Erythroblast (primary cell): ENCODE data around the gene WDHD1.
"Not testable (repeated sequence)": the region's sequence is repeated elsewhere in the genome, so short reads cannot be mapped to it uniquely, and the experiment has no call there.

Experiments used
- DNase-seq, 2 experiments: peaks; one replicate each; lab custom pipeline; 2025; lab: John Stamatoyannopoulos, UW
- GATA1 ChIP-seq: IDR thresholded peaks from 2 replicates; pipeline ENCODE4 v1.6.1; 2011; ENCODE audit warnings: low read depth, mild to moderate bottlenecking, control low read depth, low read length, moderate library complexity
- POLR2A ChIP-seq: IDR thresholded peaks from 2 replicates; pipeline ENCODE4 v1.6.1; 2011; ENCODE audit warnings: mild to moderate bottlenecking, low read length

WDHD1 gene, protein sequence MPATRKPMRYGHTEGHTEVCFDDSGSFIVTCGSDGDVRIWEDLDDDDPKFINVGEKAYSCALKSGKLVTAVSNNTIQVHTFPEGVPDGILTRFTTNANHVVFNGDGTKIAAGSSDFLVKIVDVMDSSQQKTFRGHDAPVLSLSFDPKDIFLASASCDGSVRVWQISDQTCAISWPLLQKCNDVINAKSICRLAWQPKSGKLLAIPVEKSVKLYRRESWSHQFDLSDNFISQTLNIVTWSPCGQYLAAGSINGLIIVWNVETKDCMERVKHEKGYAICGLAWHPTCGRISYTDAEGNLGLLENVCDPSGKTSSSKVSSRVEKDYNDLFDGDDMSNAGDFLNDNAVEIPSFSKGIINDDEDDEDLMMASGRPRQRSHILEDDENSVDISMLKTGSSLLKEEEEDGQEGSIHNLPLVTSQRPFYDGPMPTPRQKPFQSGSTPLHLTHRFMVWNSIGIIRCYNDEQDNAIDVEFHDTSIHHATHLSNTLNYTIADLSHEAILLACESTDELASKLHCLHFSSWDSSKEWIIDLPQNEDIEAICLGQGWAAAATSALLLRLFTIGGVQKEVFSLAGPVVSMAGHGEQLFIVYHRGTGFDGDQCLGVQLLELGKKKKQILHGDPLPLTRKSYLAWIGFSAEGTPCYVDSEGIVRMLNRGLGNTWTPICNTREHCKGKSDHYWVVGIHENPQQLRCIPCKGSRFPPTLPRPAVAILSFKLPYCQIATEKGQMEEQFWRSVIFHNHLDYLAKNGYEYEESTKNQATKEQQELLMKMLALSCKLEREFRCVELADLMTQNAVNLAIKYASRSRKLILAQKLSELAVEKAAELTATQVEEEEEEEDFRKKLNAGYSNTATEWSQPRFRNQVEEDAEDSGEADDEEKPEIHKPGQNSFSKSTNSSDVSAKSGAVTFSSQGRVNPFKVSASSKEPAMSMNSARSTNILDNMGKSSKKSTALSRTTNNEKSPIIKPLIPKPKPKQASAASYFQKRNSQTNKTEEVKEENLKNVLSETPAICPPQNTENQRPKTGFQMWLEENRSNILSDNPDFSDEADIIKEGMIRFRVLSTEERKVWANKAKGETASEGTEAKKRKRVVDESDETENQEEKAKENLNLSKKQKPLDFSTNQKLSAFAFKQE

GRCh38 chr14:55026793-55027561, at the start of gene WDHD1, which contains the start of gene SOCS4:
TSS of gene WDHD1 (minus strand) at chr14:55027099. CDS start at chr14:55026787, 312 bp downstream.
TSS of gene SOCS4 (plus strand) at chr14:55027236. CDS start at chr14:55043042, 15,806 bp downstream.
- peak; percentile 97 to 99 for DNase-seq
- no peak for TF ChIP-seq GATA1
- TF ChIP-seq POLR2A, result peak; percentile 97

DNA sequence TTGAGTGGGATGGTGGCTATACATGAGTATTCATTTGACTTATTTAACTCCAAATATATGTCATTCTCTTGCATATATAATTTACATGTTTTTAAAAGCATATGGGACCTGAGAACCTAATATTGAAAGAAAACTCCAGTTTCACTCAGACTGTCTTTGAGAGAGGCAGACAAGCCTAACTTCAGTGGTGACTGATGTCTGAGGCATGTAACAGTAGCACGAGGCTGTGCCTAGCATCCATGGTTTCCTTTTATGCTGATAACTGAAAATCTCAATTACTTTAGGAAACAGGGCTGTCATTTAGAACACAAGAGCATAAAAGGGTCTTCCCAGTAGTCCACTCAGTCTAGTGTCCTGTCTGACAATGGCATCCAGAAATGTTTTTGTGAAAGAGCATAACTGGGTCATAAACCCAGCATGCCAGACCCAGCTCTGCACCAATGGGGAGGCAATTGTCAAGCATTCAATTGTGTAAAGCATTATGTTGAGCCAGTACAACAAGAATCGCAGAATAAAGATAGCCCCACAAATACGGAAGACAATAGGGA, 48.8 kb upstream of the WDHD1 start:
- TF ChIP-seq POLR2A (no peak), GATA1 (no peak)
- no peak for DNase-seq

DNA sequence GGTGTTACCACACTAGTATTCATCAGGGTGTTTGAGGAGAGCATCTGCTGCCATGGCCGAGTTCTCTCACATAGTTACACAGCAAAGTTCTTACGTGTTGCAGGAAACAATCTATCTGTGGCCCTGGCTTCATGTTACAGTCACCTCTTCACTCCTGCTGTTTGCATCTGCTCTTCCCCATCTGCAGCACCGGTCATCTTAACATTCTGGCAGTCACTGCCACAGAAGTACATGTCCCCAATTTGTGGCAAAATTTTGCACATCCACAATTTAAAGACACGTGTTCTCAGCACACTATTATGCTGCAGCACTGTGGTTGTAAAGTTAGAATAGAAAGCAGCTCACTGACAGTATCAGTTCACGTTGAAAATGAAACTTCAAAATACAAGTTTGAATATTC, 47.8 kb upstream of the WDHD1 start:
- TF ChIP-seq POLR2A (no peak), GATA1 (no peak)
- DNase-seq, result no peak

GRCh38 chr14:55073856-55074255, 47.0 kb upstream of the WDHD1 start:
- TF ChIP-seq GATA1 (no peak), POLR2A (no peak)
- no peak for DNase-seq

DNA sequence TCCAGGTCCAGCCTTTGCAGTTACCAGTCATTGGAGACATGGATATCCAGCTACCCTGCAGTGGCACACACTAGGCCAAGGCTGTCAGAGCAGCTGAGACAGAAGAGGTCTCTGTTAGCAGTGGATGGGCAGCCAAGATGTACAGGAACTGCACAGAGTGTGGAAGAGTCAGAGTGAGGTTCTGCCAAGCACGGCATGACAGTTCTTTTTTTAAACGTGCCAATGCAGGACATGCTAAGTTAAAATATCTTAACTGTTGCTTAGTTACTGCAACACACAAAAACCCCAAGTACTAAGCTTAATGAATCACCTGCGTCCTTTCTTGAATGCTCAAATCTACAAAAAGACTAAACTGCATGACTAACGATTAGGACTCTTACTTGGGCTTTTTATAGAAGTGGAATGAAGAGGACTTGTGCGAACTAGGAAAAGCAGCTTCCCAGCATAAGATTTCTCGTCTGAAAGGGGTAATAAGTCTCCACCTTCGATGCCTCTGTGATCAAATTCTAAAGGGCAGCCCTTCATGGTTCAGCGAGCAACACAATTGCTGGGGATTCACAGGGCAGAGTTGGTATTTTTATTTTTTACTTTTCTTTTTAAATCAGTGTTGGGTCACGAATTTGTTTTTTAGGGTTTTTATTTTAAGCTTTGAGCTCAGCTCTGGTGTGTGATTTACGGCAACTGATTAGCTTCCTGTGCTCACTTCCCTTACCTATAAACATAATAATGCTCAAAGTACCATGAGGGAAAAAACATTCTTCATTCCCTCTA, 45.2 kb upstream of the WDHD1 start:
- TF ChIP-seq POLR2A (no peak), GATA1 (no peak)
- DNase-seq, result no peak

DNA sequence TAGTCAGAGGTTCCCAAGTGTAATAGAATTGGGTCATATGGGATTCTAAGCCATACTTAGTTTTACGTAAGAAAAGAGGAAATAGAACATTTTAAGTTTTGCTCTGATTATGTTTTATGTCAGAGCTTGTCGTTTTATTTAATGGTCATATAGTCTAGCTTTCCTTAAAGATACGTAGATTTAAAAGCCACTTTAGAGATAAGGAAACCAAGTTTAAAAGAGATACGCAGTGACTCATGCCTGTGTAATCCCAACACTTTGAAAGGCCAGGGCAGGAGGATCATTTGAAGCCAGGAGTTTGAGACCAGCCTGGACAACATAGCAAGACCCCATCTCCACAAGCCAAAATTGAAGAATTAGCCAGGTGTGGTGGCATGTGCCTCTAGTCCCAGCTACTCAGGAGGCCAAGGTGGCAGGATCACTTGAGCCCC, 44.1 kb upstream of the WDHD1 start:
- no peak for TF ChIP-seq GATA1
- TF ChIP-seq POLR2A, result peak; percentile 19
- DNase-seq, result no peak

DNA sequence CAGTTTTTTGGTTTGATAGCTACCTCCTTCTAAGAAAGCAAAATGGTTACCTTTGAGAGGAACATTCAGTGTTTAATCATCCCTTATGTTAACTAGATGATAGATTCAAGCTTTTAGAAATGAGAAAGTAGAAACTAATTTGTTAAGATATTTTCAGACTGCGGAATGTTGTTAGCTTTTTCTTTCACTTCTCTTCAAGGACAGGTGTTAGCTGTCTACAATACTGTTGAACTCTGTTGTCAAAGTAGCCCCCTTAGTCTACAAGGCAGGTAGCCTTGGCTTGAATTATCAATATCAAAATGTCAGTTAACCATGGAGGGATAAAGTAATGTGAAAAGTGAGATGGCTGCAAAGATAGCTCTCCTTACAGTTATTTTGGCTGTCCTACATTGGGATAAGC, 39.3 kb upstream of the WDHD1 start:
- TF ChIP-seq POLR2A, result no peak

DNA sequence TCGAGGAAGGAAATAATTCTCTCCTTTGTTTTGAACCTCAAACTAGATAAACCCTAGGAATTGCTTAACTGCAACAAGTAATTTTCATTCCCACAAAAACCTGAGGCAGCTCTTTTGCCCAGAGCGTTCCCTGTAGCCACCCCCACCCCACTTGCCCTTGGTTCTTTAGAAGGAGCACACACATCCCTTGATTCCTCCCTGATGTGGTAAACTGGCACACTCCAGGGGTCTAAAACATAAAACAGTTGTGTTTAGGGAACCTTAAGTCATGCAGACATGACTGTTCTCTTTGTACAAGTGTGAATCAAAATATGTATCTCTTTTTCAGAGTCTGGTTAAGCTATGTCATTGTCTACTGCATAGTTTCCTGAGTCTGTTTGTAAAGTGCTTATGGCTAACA, 38.5 kb upstream of the WDHD1 start:
- TF ChIP-seq POLR2A (no peak), GATA1 (no peak)
- DNase-seq, result no peak

More for the DNA sequence above, 39.3 kb upstream of the WDHD1 start:
- no peak for DNase-seq

GRCh38 chr14:55064896-55065295, 38.0 kb upstream of the WDHD1 start:
- DNase-seq, result not testable (repeated sequence)

- DNase-seq, result no peak
- TF ChIP-seq GATA1 (no peak), POLR2A (no peak)
Measured at GRCh38 chr14:55062517-55063351, 35.8 kb upstream of the WDHD1 start.

DNA sequence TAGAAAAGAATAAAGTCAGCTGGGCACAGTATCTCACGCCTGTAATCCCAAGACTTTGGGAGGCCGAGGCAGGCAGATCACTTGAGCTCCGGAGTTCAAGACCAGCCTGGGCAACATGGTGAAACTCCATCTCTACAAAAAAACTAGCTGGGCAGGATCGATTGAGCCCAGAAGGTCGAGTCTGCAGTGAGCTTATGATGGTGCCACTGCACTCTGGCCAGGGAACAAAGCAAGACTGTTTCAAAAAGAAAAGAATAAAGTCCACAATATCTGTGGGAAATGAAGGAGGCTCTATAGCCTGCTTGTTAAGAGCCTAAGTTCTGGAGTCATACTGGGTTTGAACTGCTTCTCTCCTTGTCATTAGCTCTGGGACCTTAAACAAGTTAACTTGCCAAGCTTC, 32.4 kb upstream of the WDHD1 start:
- DNase-seq, result no peak
- no peak for TF ChIP-seq POLR2A
- no peak for TF ChIP-seq GATA1
